HepG2 (cell line): ENCODE measurements around the gene DDRGK1. TPM values are rescaled to one million over a fixed set of nuclear protein-coding genes. Genes with fewer than 3 reads are reported as not detected.
A peak's percentile ranks its signal among the peaks of the same experiment; 100 is the strongest.

Experiments
- ELF3 ChIP-seq: IDR thresholded peaks from 2 replicates; pipeline ENCODE4 v1.6.1; 2016; ENCODE audit warnings: missing genetic modification reagents, missing compliant biosample characterization
- FOXA1 ChIP-seq, 2 experiments: fragments of 450-650 bp in 1 of 2; sonication (generic) in 1 of 2; formaldehyde crosslinking in 1 of 2; IDR thresholded peaks; 2 replicates each; pipeline versions ENCODE4 v1.4.0 to v1.6.1; 2016 to 2020; ENCODE audit warnings: missing genetic modification reagents in 1 of 2
- HIC2 ChIP-seq: sonication (generic); formaldehyde crosslinking; IDR thresholded peaks from 2 replicates; pipeline ENCODE4 v1.9.0; 2022; ENCODE audit warnings: low read depth, missing genetic modification reagents
- HNF4A ChIP-seq: sonication (generic); formaldehyde crosslinking; IDR thresholded peaks from 2 replicates; pipeline ENCODE4 v1.4.0; 2020; ENCODE audit warnings: missing genetic modification reagents
- NPAS2 ChIP-seq: sonication (generic); formaldehyde crosslinking; IDR thresholded peaks from 2 replicates; pipeline ENCODE4 v1.8.0; 2022; ENCODE audit warnings: mild to moderate bottlenecking, missing genetic modification reagents, borderline replicate concordance
- RARG ChIP-seq: sonication (generic); formaldehyde crosslinking; IDR thresholded peaks from 2 replicates; pipeline ENCODE4 v1.4.0; 2020; ENCODE audit warnings: low read depth, mild to moderate bottlenecking, missing genetic modification reagents
- SALL2 ChIP-seq: sonication (generic); formaldehyde crosslinking; IDR thresholded peaks from 2 replicates; pipeline ENCODE4 v1.8.1; 2023; ENCODE audit warnings: mild to moderate bottlenecking, missing genetic modification reagents, inconsistent platforms
- SRSF4 ChIP-seq: fragments of 200-400 bp; formaldehyde crosslinking; IDR thresholded peaks from one replicate; pipeline ENCODE4 v1.6.1; 2018; ENCODE audit warnings: mild to moderate bottlenecking, low read depth, low read length, moderate library complexity; ENCODE audit not compliant: poor library complexity, severe bottlenecking
- STAT6 ChIP-seq: sonication (generic); formaldehyde crosslinking; IDR thresholded peaks from 2 replicates; pipeline ENCODE4 v1.4.0; 2020; ENCODE audit warnings: missing genetic modification reagents, mild to moderate bottlenecking, borderline replicate concordance
- U2AF2 ChIP-seq: fragments of 200-400 bp; formaldehyde crosslinking; IDR thresholded peaks from 2 replicates; pipeline ENCODE4 v1.6.1; 2017; ENCODE audit warnings: low read depth, mild to moderate bottlenecking, low read length
- ZNF232 ChIP-seq: sonication (generic); formaldehyde crosslinking; IDR thresholded peaks from 2 replicates; pipeline ENCODE4 v1.4.0; 2020; ENCODE audit warnings: missing genetic modification reagents, borderline replicate concordance
- ZNF3 ChIP-seq: IDR thresholded peaks from 2 replicates; pipeline ENCODE4 v1.7.0; 2017; ENCODE audit warnings: inconsistent platforms
- ZNF512B ChIP-seq: sonication (generic); formaldehyde crosslinking; IDR thresholded peaks from 2 replicates; pipeline ENCODE4 v1.5.1; 2020; ENCODE audit warnings: missing genetic modification reagents, mild to moderate bottlenecking, borderline replicate concordance
- ZNF564 ChIP-seq: sonication (generic); formaldehyde crosslinking; IDR thresholded peaks from 2 replicates; pipeline ENCODE4 v1.8.1; 2023; ENCODE audit warnings: mild to moderate bottlenecking, missing genetic modification reagents
- ZNF567 ChIP-seq: sonication (generic); formaldehyde crosslinking; IDR thresholded peaks from 2 replicates; pipeline ENCODE4 v1.8.1; 2023; ENCODE audit warnings: mild to moderate bottlenecking, missing genetic modification reagents, borderline replicate concordance
- ZSCAN30 ChIP-seq: sonication (generic); formaldehyde crosslinking; IDR thresholded peaks from 2 replicates; pipeline ENCODE4 v1.5.0; 2020; ENCODE audit warnings: mild to moderate bottlenecking, missing genetic modification reagents
- polyA plus RNA-seq, 8 experiments: library from polyadenylated mRNA; depleted of rRNA in 3 of 8; stranded (reverse) in 7 of 8; unstranded in 1 of 8; fragments of >200 nt; fragmentation: Illumina TruSeq in 4 of 8; extraction: Trizol in 4 of 8; gene quantifications; 2 replicates each; pipeline versions ENCODE4 v1.2.1 to v1.2.3, GENCODE V29; 2011 to 2016; ENCODE audit warnings: low read depth in 4 of 8, missing spikeins in 1 of 8, mixed read lengths in 1 of 8; ENCODE audit not compliant: insufficient read depth in 1 of 8
- total RNA-seq, 5 experiments: library from RNA; depleted of rRNA; stranded (reverse); fragments of >200 nt; fragmentation: Illumina TruSeq; extraction: Trizol; gene quantifications; 2 replicates each; pipeline ENCODE4 v1.2.3, GENCODE V29; 2016; ENCODE audit warnings: low read depth in 1 of 5
- TF ChIP-seq, protein P1 (sequence below): IDR thresholded peaks from 2 replicates; pipeline ENCODE4 v1.6.1; 2016; ENCODE audit warnings: missing genetic modification reagents, missing compliant biosample characterization
- TF ChIP-seq, protein P2 (sequence below): IDR thresholded peaks from 2 replicates; pipeline ENCODE4 v1.6.1; 2016; ENCODE audit warnings: missing biosample characterization, missing genetic modification reagents, low read depth

The DDRGK1 gene
- total and polyA plus RNA-seq, 2 of the 13 experiments (the other 11 are each of a cell fraction or from before 2014, with no cell fraction given), result 96.7 to 149 TPM

DNA sequence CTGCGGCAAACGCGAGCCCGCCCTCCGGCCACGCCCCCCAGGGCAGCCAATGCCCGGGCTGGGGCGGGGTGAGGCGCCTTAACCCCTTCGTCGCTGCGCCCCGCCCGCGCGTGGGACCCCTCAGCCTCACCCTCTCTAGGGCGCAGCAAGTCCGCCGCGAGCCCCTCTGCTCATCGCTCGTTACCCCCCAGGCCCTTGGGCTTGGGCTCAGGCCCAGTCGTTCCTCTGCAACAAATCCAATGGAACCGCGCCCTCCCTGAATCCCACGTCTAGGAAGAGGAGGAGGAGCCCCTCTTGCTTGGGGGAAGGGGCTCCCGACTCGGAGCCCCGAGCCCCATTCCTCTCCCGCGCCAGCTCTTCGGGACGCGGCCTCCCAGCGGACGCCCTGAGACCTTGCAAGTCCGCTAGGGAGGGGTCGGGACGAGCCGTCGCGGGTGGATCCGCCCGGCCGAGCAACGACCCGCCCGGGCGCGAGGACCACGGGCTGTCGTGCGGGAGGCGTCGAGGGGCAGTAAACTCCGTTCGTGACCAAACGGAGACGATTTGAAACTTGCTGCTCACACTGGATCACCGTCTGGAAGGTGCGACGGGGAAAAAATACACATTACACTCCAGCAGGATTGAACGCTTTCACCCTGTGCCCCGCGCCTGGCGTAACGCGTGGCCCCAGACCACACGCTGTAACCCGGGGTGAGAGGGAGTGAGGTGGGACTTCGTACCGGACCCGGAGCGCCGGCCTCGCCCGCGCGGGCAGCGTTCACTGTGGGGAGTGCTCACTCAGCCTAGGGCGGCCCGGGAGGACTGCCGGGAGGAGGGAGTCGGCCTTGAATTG, 30.7 kb downstream of the DDRGK1 start (continued):
- TF ChIP-seq HNF4A (peak; percentile 89), HIC2 (CRISPR knock-in tag) (peak; percentile 32), ZNF567 (CRISPR knock-in tag) (no peak; the same call in 1 of the 2 replicates), SRSF4 (no peak), ELF3 (CRISPR knock-in tag) (peak; percentile 79; the same call in 1 of the 2 replicates), ZNF3 (CRISPR knock-in tag) (0 out of 2 replicates have a peak, but pooled peaks have one; percentile 41), U2AF2 (no peak), NPAS2 (CRISPR knock-in tag) (no peak), SALL2 (CRISPR knock-in tag) (no peak; the same call in 1 of the 2 replicates), ZNF512B (peak; percentile 95; the same call in 1 of the 2 replicates), RARG (no peak; the same call in 1 of the 2 replicates), STAT6 (CRISPR knock-in tag) (no peak; the same call in 1 of the 2 replicates), ZSCAN30 (CRISPR knock-in tag) (0 out of 2 replicates have a peak, but pooled peaks have one; percentile 72), FOXA1 (IDR thresholded peaks at IDR 0.05) (no peak), FOXA1 (CRISPR knock-in tag; IDR thresholded peaks at IDR 0.05) (0 out of 2 replicates have a peak, but pooled peaks have one; percentile 4), ZNF232 (peak; percentile 66; the same call in 1 of the 2 replicates), ZNF564 (CRISPR knock-in tag) (peak; percentile 93; the same call in 1 of the 2 replicates)
- TF ChIP-seq, protein P1, sequence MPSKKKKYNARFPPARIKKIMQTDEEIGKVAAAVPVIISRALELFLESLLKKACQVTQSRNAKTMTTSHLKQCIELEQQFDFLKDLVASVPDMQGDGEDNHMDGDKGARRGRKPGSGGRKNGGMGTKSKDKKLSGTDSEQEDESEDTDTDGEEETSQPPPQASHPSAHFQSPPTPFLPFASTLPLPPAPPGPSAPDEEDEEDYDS, result peak; percentile 85
- TF ChIP-seq, protein P2, sequence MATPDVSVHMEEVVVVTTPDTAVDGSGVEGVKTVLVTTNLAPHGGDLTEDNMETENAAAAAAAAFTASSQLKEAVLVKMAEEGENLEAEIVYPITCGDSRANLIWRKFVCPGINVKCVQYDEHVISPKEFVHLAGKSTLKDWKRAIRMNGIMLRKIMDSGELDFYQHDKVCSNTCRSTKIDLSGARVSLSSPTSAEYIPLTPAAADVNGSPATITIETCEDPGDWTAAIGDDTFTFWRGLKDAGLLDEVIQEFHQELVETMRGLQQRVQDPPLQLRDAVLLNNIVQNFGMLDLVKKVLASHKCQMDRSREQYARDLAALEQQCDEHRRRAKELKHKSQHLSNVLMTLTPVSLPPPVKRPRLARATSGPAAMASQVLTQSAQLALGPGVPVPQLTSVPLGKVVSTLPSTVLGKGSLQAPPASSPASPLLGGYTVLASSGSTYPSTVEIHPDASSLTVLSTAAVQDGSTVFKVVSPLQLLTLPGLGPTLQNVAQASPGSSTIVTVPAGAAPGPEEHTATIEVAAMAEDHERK, result no peak
